WTC11 (cell line): ENCODE results near the gene DKK3. TPM values are rescaled to one million over a fixed set of nuclear protein-coding genes. Genes with fewer than 3 reads are reported as not detected.

Source experiments
- ATAC-seq: fragments of 200-7000 bp; cut with Tn5 transposase; 2 replicates; pipeline ENCODE4 v1.10.0; 2021; ENCODE audit warnings: mild to moderate bottlenecking, moderate library complexity
- CTCF ChIA-PET: fragments of 300-600 bp; sonication (Branson Sonifier 250); formaldehyde crosslinking; loops from one replicate; lab custom pipeline; 2021; ENCODE audit warnings: antibody characterized with exemption; lab: Charles Lee
- POLR2A ChIA-PET: fragments of 350-600 bp; sonication (Branson Sonifier 250); formaldehyde crosslinking; loops from one replicate; lab custom pipeline; 2021; ENCODE audit warnings: antibody characterized with exemption; lab: Charles Lee
- DNase-seq: peaks from one replicate; pipeline ENCODE4 v3.0.0; 2021; ENCODE audit warnings: low spot score
- H3K27ac Mint-ChIP-seq: 2 replicates; pipeline ENCODE4 v1.8.0; 2021; ENCODE audit warnings: mixed read lengths
- H3K27me3 Mint-ChIP-seq: 2 replicates; pipeline ENCODE4 v1.8.0; 2021; ENCODE audit warnings: low read depth, mild to moderate bottlenecking, moderate library complexity, mixed read lengths
- H3K36me3 Mint-ChIP-seq: 2 replicates; pipeline ENCODE4 v1.8.0; 2021; ENCODE audit warnings: mixed read lengths
- H3K4me1 Mint-ChIP-seq: 2 replicates; pipeline ENCODE4 v1.8.0; 2022; ENCODE audit warnings: mixed read lengths
- H3K4me3 Mint-ChIP-seq: 2 replicates; pipeline ENCODE4 v1.8.0; 2021; ENCODE audit warnings: mild to moderate bottlenecking, moderate library complexity, mixed read lengths
- H3K9me3 Mint-ChIP-seq: 2 replicates; pipeline ENCODE4 v1.8.0; 2021; ENCODE audit warnings: mixed read lengths
- ATF6 ChIP-seq: sonication (generic); formaldehyde crosslinking; IDR thresholded peaks from 2 replicates; pipeline ENCODE4 v1.8.1; 2023; ENCODE audit warnings: mild to moderate bottlenecking, missing genetic modification reagents
- CBFB ChIP-seq: sonication (generic); formaldehyde crosslinking; IDR thresholded peaks from 2 replicates; pipeline ENCODE4 v1.8.1; 2022; ENCODE audit warnings: mild to moderate bottlenecking, low read depth, missing genetic modification reagents
- E2F1 ChIP-seq: sonication (generic); formaldehyde crosslinking; IDR thresholded peaks from 2 replicates; pipeline ENCODE4 v1.8.0; 2022; ENCODE audit warnings: mild to moderate bottlenecking, missing genetic modification reagents
- FOXP4 ChIP-seq: sonication (generic); formaldehyde crosslinking; IDR thresholded peaks from 2 replicates; pipeline ENCODE4 v1.8.0; 2022; ENCODE audit warnings: mild to moderate bottlenecking, missing genetic modification reagents
- GABPB1 ChIP-seq: sonication (generic); formaldehyde crosslinking; IDR thresholded peaks from 2 replicates; pipeline ENCODE4 v1.8.1; 2023; ENCODE audit warnings: mild to moderate bottlenecking, missing genetic modification reagents
- HMGXB4 ChIP-seq: sonication (generic); formaldehyde crosslinking; IDR thresholded peaks from 2 replicates; pipeline ENCODE4 v1.8.1; 2023; ENCODE audit warnings: mild to moderate bottlenecking, moderate library complexity, missing genetic modification reagents
- IRF1 ChIP-seq: sonication (generic); formaldehyde crosslinking; IDR thresholded peaks from 2 replicates; pipeline ENCODE4 v1.8.0; 2023; ENCODE audit warnings: missing genetic modification reagents
- JUN ChIP-seq: sonication (generic); formaldehyde crosslinking; IDR thresholded peaks from 2 replicates; pipeline ENCODE4 v1.8.0; 2023; ENCODE audit warnings: mild to moderate bottlenecking, missing genetic modification reagents
- MXD4 ChIP-seq: fragments of 250-450 bp; sonication (Bioruptor Pico); IDR thresholded peaks from 2 replicates; pipeline ENCODE4 v1.8.0; 2021; ENCODE audit warnings: mild to moderate bottlenecking, moderate library complexity, borderline replicate concordance
- NR1H2 ChIP-seq: sonication (generic); formaldehyde crosslinking; IDR thresholded peaks from 2 replicates; pipeline ENCODE4 v1.9.0; 2021; ENCODE audit warnings: mild to moderate bottlenecking, moderate library complexity, missing genetic modification reagents
- OVOL2 ChIP-seq: fragments of 250-450 bp; sonication (Bioruptor Pico); IDR thresholded peaks from 2 replicates; pipeline ENCODE4 v1.9.0; 2021; ENCODE audit warnings: mild to moderate bottlenecking, borderline replicate concordance
- TEAD1 ChIP-seq: sonication (generic); formaldehyde crosslinking; IDR thresholded peaks from 2 replicates; pipeline ENCODE4 v1.8.0; 2022; ENCODE audit warnings: mild to moderate bottlenecking, missing genetic modification reagents
- TP53 ChIP-seq: sonication (generic); formaldehyde crosslinking; IDR thresholded peaks from 2 replicates; pipeline ENCODE4 v1.8.1; 2023; ENCODE audit warnings: mild to moderate bottlenecking, missing genetic modification reagents
- USF1 ChIP-seq: sonication (generic); formaldehyde crosslinking; IDR thresholded peaks from 2 replicates; pipeline ENCODE4 v1.8.0; 2022; ENCODE audit warnings: mild to moderate bottlenecking, missing genetic modification reagents
- ZNF263 ChIP-seq: sonication (generic); formaldehyde crosslinking; IDR thresholded peaks from 2 replicates; pipeline ENCODE4 v1.8.1; 2022; ENCODE audit warnings: low read depth, mild to moderate bottlenecking, moderate library complexity, missing genetic modification reagents
- ZNF512 ChIP-seq: sonication (generic); formaldehyde crosslinking; IDR thresholded peaks from 2 replicates; pipeline ENCODE4 v1.8.1; 2022; ENCODE audit warnings: missing genetic modification reagents, borderline replicate concordance
- ZNF532 ChIP-seq: fragments of 250-450 bp; sonication (Bioruptor Pico); IDR thresholded peaks from 2 replicates; pipeline ENCODE4 v1.9.0; 2021; ENCODE audit warnings: mild to moderate bottlenecking, borderline replicate concordance
- total RNA-seq: library from RNA; stranded (reverse); gene quantifications from 3 replicates; pipeline ENCODE4 v1.2.3, GENCODE V29; 2021

DKK3 gene
- total RNA-seq, 1 experiment from 2014 or later = 17.6 TPM

- Mint-ChIP-seq H3K27ac (peak overlapping the region; percentile 33; the same call in 1 of the 2 replicates), H3K4me3 (no peak overlapping the region), H3K27me3 (no peaks in the 10 kb centered on the region; the same call in 1 of the 2 replicates), H3K36me3 (peaks cover 12% of the 10 kb centered on the region), H3K9me3 (0 out of 2 replicates have a peak, but pooled peaks cover 4% of the 10 kb centered on the region), H3K4me1 (peaks cover 11% of the 10 kb centered on the region)
- CTCF ChIA-PET = interaction anchor here (0.9 to 1.0 kb wide), 2 partner anchors 29 to 118 kb away, joined by 4 to 7 read pairs; no protein-coding TSS in a partner anchor
- DNase-seq (no peak), ATAC-seq (0 out of 2 replicates have a peak, but pooled peaks have one; percentile 31)
- no peak for TF ChIP-seq HMGXB4 (CRISPR knock-in tag)
- no peak for TF ChIP-seq FOXP4 (CRISPR knock-in tag)
- TF ChIP-seq GABPB1 = no peak
- no peak for TF ChIP-seq CBFB (CRISPR knock-in tag)
- no peak for TF ChIP-seq USF1
- TF ChIP-seq MXD4 (CRISPR knock-in tag) = no peak
- TF ChIP-seq OVOL2 (CRISPR knock-in tag) = no peak
- POLR2A ChIA-PET = no interaction called here
These were observed 47.7 kb downstream of the DKK3 start for GRCh38 chr11:11960687-11961086.

GRCh38 chr11:11959601-11960000 lies 48.8 kb downstream of the DKK3 start:
- Mint-ChIP-seq H3K27me3 (no peaks in the 10 kb centered on the region), H3K9me3 (0 out of 2 replicates have a peak, but pooled peaks cover 4% of the 10 kb centered on the region), H3K27ac (no peak overlapping the region), H3K36me3 (peaks cover 17% of the 10 kb centered on the region), H3K4me1 (peaks cover 11% of the 10 kb centered on the region), H3K4me3 (no peak overlapping the region)
- ATAC-seq (no peak), DNase-seq (no peak)
- ChIA-PET POLR2A (no interaction called here), CTCF (interaction anchor here (0.5 to 1.1 kb wide), 3 partner anchors 49 to 1653 kb away, joined by 3 to 5 read pairs (median 4); partner anchors contain the start of gene DKK3)
- no peak for TF ChIP-seq NR1H2 (CRISPR knock-in tag)
- no peak for TF ChIP-seq ZNF512 (CRISPR knock-in tag)
- TF ChIP-seq ATF6 (CRISPR knock-in tag) = no peak
- TF ChIP-seq ZNF263 (CRISPR knock-in tag) = no peak
- TF ChIP-seq MXD4 (CRISPR knock-in tag) = no peak
- TF ChIP-seq E2F1 (CRISPR knock-in tag) = no peak
- no peak for TF ChIP-seq ZNF532 (CRISPR knock-in tag)
- TF ChIP-seq JUN (CRISPR knock-in tag) = no peak
- TF ChIP-seq TEAD1 = no peak
- TF ChIP-seq IRF1 = no peak
- TF ChIP-seq TP53 = no peak
